Measurements from ENCODE around the gene ATG10.

DNA sequence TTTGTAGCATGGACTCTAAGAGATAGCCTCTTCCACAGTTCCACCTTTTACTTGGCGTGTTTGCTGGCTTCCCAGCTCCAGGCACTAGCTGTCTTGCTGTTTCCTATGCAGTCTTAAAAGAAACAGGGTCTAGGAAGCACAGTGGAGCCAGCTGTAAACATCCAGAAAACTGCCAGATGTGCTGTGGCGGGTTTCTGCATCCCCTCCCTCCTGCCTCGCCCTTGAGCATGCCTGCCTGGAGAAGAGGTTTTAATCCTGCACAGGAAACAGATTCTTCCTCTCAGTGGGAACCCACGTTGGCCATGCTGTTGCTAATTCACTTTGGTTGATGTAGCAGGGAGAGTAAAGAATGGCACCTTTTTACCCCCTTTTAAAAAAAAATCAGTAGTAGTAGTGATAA, 185.1 kb downstream of the ATG10 start:
- TF ChIP-seq EZH2phosphoT487 (IDR thresholded peaks at IDR 0.05; ENCODE audit: unreplicated experiment) (no peak), POLR2AphosphoS5 (IDR thresholded peaks at IDR 0.05; ENCODE audit: low read depth) (no peak)
- TF ChIP-seq, protein P1, sequence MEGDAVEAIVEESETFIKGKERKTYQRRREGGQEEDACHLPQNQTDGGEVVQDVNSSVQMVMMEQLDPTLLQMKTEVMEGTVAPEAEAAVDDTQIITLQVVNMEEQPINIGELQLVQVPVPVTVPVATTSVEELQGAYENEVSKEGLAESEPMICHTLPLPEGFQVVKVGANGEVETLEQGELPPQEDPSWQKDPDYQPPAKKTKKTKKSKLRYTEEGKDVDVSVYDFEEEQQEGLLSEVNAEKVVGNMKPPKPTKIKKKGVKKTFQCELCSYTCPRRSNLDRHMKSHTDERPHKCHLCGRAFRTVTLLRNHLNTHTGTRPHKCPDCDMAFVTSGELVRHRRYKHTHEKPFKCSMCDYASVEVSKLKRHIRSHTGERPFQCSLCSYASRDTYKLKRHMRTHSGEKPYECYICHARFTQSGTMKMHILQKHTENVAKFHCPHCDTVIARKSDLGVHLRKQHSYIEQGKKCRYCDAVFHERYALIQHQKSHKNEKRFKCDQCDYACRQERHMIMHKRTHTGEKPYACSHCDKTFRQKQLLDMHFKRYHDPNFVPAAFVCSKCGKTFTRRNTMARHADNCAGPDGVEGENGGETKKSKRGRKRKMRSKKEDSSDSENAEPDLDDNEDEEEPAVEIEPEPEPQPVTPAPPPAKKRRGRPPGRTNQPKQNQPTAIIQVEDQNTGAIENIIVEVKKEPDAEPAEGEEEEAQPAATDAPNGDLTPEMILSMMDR (conservative IDR thresholded peaks at IDR 0.05; ENCODE audit: low read depth in 2 of 2): no peak
